ENCODE measurements around the gene PGM2L1. TPM values are rescaled to one million over a fixed set of nuclear protein-coding genes. Genes with fewer than 3 reads are reported as not detected.

PGM2L1 gene
- total RNA-seq, result 15.1 and 16.1 TPM in 2 replicates
- long read RNA-seq, full-length matches to known transcripts, result 13 of 19 reads
- long read RNA-seq, partial matches to known transcripts, result 4 of 19 reads
- long read RNA-seq, other reads (novel, unspliced or antisense), result 2 of 19 reads

- TF ChIP-seq, protein P1, sequence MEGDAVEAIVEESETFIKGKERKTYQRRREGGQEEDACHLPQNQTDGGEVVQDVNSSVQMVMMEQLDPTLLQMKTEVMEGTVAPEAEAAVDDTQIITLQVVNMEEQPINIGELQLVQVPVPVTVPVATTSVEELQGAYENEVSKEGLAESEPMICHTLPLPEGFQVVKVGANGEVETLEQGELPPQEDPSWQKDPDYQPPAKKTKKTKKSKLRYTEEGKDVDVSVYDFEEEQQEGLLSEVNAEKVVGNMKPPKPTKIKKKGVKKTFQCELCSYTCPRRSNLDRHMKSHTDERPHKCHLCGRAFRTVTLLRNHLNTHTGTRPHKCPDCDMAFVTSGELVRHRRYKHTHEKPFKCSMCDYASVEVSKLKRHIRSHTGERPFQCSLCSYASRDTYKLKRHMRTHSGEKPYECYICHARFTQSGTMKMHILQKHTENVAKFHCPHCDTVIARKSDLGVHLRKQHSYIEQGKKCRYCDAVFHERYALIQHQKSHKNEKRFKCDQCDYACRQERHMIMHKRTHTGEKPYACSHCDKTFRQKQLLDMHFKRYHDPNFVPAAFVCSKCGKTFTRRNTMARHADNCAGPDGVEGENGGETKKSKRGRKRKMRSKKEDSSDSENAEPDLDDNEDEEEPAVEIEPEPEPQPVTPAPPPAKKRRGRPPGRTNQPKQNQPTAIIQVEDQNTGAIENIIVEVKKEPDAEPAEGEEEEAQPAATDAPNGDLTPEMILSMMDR (conservative IDR thresholded peaks at IDR 0.05), result no peak
- DNase-seq (ENCODE audit: low read depth, low spot score), result peak; percentile 84
- H3K27ac Mint-ChIP-seq (ENCODE audit: unreplicated experiment), result peak within 1 kb of the TSS; percentile 100
- H3K4me1 Mint-ChIP-seq, result peaks cover 14% of the 10 kb centered on the region
- no peaks in the 10 kb centered on the region for H3K27me3 Mint-ChIP-seq (ENCODE audit: low read depth)
- H3K9me3 Mint-ChIP-seq, result no peaks in the 10 kb centered on the region
- no peaks in the 10 kb centered on the region for H3K36me3 Mint-ChIP-seq (ENCODE audit: low read depth)
- H3K4me3 Mint-ChIP-seq, result peak within 1 kb of the TSS; percentile 99
These were observed at the start of gene PGM2L1 for GRCh38 chr11:74398244-74399159. Gene PGM2L1 (minus strand): TSS chr11:74398433. CDS start chr11:74398161, 272 bp downstream.

DNA sequence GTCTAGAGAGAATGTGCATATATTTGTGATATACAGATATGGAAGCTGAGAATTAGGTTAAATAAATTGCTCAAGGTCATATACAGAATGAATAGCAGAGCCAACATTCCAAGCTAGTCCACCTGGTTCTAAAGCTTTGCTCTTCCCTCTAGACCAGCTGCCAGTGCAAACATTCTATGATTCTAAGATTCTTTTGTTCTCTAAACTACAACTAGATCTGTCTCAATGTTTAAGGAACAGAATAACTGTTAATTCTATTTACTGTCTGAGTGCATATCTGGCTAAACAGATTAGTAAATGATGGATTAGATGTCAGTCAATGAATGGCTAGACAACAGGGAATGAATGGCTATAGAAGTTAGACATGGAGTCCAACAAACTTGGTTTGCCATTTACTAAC lies 49.5 kb upstream of the PGM2L1 start:
- Mint-ChIP-seq H3K36me3 (ENCODE audit: low read depth) (no peaks in the 10 kb centered on the region), H3K27me3 (ENCODE audit: low read depth) (peaks cover 10% of the 10 kb centered on the region), H3K27ac (ENCODE audit: unreplicated experiment) (no peak overlapping the region), H3K9me3 (no peaks in the 10 kb centered on the region), H3K4me1 (no peaks in the 10 kb centered on the region), H3K4me3 (no peak overlapping the region)
- TF ChIP-seq, protein P1 (conservative IDR thresholded peaks at IDR 0.05), result no peak
- DNase-seq (ENCODE audit: low read depth, low spot score), result no peak

DNA sequence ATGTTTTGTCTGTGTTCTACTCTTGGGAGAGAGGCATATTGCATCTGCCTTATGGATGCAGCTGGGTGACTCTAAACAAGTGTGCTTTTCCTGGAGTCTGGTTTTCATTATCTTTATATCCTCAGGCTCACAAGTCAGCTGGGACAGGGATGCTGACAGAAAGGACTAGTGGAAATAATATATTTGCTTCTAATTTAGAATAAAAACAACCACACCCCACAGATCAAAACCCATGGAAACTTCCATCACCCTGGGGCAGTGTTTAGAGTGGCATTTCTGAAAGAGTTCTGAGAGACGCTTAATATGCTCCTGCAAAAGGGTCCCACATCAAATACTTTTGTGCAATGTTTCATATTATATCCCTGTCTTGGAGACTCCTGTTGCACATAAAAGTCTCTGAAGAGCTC lies 48.3 kb upstream of the PGM2L1 start:
- Mint-ChIP-seq H3K9me3 (no peaks in the 10 kb centered on the region), H3K27me3 (ENCODE audit: low read depth) (peaks cover 4% of the 10 kb centered on the region), H3K27ac (ENCODE audit: unreplicated experiment) (no peak overlapping the region), H3K4me1 (no peaks in the 10 kb centered on the region), H3K36me3 (ENCODE audit: low read depth) (no peaks in the 10 kb centered on the region), H3K4me3 (no peak overlapping the region)
- TF ChIP-seq, protein P1 (conservative IDR thresholded peaks at IDR 0.05), result no peak
- no peak for DNase-seq (ENCODE audit: low read depth, low spot score)

- no peak overlapping the region for H3K4me3 Mint-ChIP-seq
- no peak for DNase-seq (ENCODE audit: low read depth, low spot score)
- H3K9me3 Mint-ChIP-seq, result no peaks in the 10 kb centered on the region
- H3K27ac Mint-ChIP-seq (ENCODE audit: unreplicated experiment), result no peak overlapping the region
- TF ChIP-seq, protein P1 (conservative IDR thresholded peaks at IDR 0.05), result no peak
- H3K36me3 Mint-ChIP-seq (ENCODE audit: low read depth), result no peaks in the 10 kb centered on the region
- no peaks in the 10 kb centered on the region for H3K4me1 Mint-ChIP-seq
- no peaks in the 10 kb centered on the region for H3K27me3 Mint-ChIP-seq (ENCODE audit: low read depth)
These were observed 46.1 kb upstream of the PGM2L1 start for GRCh38 chr11:74444173-74444826.

GRCh38 chr11:74443071-74443864 lies 45.0 kb upstream of the PGM2L1 start:
- H3K4me1 Mint-ChIP-seq, result no peaks in the 10 kb centered on the region
- no peak overlapping the region for H3K4me3 Mint-ChIP-seq
- H3K27me3 Mint-ChIP-seq (ENCODE audit: low read depth), result no peaks in the 10 kb centered on the region
- H3K9me3 Mint-ChIP-seq, result no peaks in the 10 kb centered on the region
- TF ChIP-seq, protein P1 (conservative IDR thresholded peaks at IDR 0.05), result no peak
- no peaks in the 10 kb centered on the region for H3K36me3 Mint-ChIP-seq (ENCODE audit: low read depth)
- no peak for DNase-seq (ENCODE audit: low read depth, low spot score)
- H3K27ac Mint-ChIP-seq (ENCODE audit: unreplicated experiment), result no peak overlapping the region
